Ovary (tissue), 3 donors: ENCODE measurements around the gene CASP2.

Source experiments
- EP300 ChIP-seq: sonication (generic); formaldehyde crosslinking; IDR thresholded peaks from one replicate; pipeline ENCODE4 v1.6.1; 2017; ENCODE audit warnings: antibody characterized with exemption
- TF ChIP-seq, protein P1 (sequence below), 3 donors: fragments of 450-650 bp in 2 of 3; fragments of 200-600 bp in 1 of 3; IDR thresholded peaks; one replicate each; pipeline versions ENCODE4 v1.5.1 to v1.8.0; 2016 to 2022; ENCODE audit warnings: antibody characterized with exemption in 3 of 3, mild to moderate bottlenecking in 1 of 3
- donor health status: DM: no; HTN: no; CAD: no.

DNA sequence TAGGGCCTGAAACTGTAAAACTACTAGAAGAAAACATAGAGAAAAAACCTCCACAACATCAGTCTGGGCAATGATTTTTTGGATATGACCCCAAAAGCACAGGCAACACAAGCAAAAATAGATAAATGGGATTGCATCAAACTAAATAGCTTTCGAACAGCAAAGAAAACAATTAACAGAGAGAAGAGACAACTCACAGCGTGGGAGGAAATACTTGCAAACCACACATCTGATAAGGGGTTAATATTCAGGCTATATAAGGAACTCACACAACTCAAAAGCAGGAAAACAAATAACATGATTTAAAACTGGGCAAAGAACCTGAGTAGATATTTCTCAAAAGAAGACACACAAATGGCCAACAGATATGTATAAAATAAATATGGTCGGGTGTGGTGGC is 32.6 kb upstream of the CASP2 start:
- TF ChIP-seq, protein P1, sequence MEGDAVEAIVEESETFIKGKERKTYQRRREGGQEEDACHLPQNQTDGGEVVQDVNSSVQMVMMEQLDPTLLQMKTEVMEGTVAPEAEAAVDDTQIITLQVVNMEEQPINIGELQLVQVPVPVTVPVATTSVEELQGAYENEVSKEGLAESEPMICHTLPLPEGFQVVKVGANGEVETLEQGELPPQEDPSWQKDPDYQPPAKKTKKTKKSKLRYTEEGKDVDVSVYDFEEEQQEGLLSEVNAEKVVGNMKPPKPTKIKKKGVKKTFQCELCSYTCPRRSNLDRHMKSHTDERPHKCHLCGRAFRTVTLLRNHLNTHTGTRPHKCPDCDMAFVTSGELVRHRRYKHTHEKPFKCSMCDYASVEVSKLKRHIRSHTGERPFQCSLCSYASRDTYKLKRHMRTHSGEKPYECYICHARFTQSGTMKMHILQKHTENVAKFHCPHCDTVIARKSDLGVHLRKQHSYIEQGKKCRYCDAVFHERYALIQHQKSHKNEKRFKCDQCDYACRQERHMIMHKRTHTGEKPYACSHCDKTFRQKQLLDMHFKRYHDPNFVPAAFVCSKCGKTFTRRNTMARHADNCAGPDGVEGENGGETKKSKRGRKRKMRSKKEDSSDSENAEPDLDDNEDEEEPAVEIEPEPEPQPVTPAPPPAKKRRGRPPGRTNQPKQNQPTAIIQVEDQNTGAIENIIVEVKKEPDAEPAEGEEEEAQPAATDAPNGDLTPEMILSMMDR (IDR thresholded peaks at IDR 0.05), result no peak
- TF ChIP-seq EP300, result no peak
